ENCODE measurements around the gene KDM5B. TPM values are rescaled to one million over a fixed set of nuclear protein-coding genes. Genes with fewer than 3 reads are reported as not detected.
A peak's percentile ranks its signal among the peaks of the same experiment; 100 is the strongest.

KDM5B gene
- total RNA-seq, 1 experiment from 2014 or later: 33.6 TPM

- Histone ChIP-seq H3K36me3 (no peaks in the 10 kb centered on the region), H3K27me3 (peaks cover 60% of the 10 kb centered on the region), H3K4me3 (peak within 1 kb of the TSS; percentile 24), H3K9me3 (no peaks in the 10 kb centered on the region)
- peak; percentile 38 for DNase-seq
Observed at GRCh38 chr1:202710070-202711045, 97.9 kb downstream of the KDM5B start, which contains the start of gene SYT2. SYT2 (minus strand) TSS chr1:202710454; CDS start chr1:202605772, 104,682 bp downstream.

GRCh38 chr1:202709276-202710041 is 98.8 kb downstream of the KDM5B start:
- Histone ChIP-seq H3K36me3 (no peaks in the 10 kb centered on the region), H3K4me3 (no peak overlapping the region), H3K9me3 (no peaks in the 10 kb centered on the region), H3K27me3 (peaks cover 66% of the 10 kb centered on the region)
- no peak for DNase-seq

DNA sequence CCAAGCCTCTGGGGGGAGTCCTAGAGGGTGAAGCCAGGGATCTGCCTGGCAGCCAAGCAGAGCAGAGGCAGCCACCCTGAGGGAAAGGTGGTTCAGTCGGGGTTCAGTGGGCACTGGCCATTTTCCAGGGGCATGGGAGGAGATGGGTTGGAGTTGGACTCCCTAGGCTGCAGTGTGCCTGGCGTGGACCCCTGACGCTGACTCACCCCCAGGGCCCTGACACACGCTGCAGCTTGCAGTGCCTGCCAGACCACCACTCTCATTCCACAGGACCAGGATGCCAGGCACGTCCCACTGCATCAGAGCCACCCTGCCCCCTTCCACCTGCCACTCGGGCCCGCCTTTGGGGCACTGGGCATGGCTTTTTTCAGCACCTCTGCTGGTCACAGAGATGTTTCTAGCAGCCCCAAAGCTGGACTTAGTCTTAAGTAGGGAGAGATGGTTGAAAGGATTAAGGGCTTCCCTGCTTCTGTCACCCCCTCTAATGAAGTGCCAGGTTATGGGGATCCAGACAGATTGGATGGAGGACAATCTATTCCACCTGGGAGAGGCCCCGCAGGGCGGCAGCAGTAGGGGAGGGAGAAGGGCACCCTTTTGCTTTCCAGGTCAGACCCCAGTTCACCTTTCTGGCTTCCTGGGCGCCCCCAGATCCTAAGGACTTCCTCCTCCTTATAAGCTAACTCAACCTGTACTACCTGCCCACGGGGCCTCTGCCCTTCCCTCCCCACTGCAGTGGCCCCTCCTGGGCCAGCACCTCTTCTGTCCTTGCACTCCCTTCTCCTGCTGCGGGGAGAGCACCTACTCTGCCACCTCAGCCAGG is 99.6 kb downstream of the KDM5B start:
- H3K27me3 ChIP-seq: peaks cover 66% of the 10 kb centered on the region
- H3K4me3 ChIP-seq: no peak overlapping the region
- DNase-seq: peak; percentile 32

DNA sequence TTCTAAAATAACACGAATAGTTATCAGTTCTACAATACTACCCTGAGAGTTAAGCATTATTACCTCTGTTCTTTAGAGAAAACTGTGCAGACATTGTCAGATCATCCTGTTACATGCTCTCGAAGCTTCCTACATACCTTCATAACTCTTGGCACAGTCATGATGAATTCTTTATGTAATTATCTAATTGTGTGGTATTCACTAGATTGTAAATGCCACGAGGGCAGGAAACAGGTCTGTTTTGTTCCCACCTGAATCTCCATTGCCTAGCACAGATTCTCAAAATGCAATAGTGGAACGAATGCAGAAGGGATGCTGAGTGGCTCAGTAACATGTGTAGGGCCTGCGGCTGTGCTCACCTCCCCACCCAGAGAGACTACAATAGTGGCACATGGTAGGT is 101.4 kb downstream of the KDM5B start:
- H3K36me3 ChIP-seq: no peaks in the 10 kb centered on the region
- DNase-seq: no peak
- peaks cover 64% of the 10 kb centered on the region for H3K27me3 ChIP-seq
- no peak overlapping the region for H3K4me3 ChIP-seq
- H3K9me3 ChIP-seq: no peaks in the 10 kb centered on the region

More for the DNA sequence above, 99.6 kb downstream of the KDM5B start:
- H3K9me3 ChIP-seq: no peaks in the 10 kb centered on the region
- no peaks in the 10 kb centered on the region for H3K36me3 ChIP-seq

- no peak overlapping the region for H3K4me3 ChIP-seq
- no peaks in the 10 kb centered on the region for H3K36me3 ChIP-seq
- H3K27me3 ChIP-seq: peaks cover 52% of the 10 kb centered on the region
- no peak for DNase-seq
- no peaks in the 10 kb centered on the region for H3K9me3 ChIP-seq
Observed at GRCh38 chr1:202704601-202705000, 103.6 kb downstream of the KDM5B start.

- no peaks in the 10 kb centered on the region for H3K9me3 ChIP-seq
- DNase-seq: no peak
- peaks cover 45% of the 10 kb centered on the region for H3K27me3 ChIP-seq
- H3K4me3 ChIP-seq: no peak overlapping the region
- H3K36me3 ChIP-seq: no peaks in the 10 kb centered on the region
Observed at GRCh38 chr1:202703191-202703590, 105.0 kb downstream of the KDM5B start.

GRCh38 chr1:202702088-202702487 is 106.1 kb downstream of the KDM5B start:
- DNase-seq: no peak
- Histone ChIP-seq H3K9me3 (no peaks in the 10 kb centered on the region), H3K27me3 (peaks cover 45% of the 10 kb centered on the region), H3K4me3 (no peak overlapping the region), H3K36me3 (no peaks in the 10 kb centered on the region)

DNA sequence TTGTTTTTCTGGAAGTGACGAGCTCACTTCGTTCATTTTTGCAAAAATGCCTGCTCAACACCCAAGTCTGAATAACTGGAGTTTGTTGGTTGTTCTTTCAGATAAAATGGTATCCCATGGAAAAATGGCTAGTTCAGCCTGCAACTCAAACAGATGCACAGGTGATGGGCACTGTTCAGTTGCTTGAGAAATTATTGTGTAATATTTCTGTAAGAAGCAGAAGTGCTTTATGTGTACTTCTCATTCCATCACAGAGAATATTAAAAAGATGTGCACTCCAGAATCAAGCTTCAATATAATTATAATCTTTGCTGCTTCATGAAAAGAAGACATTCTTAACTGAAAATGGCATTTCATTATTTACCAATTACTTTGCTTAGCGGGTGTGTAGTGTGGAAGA is 107.0 kb downstream of the KDM5B start:
- no peaks in the 10 kb centered on the region for H3K36me3 ChIP-seq
- peaks cover 44% of the 10 kb centered on the region for H3K27me3 ChIP-seq
- no peak for DNase-seq
- H3K4me3 ChIP-seq: no peak overlapping the region
- H3K9me3 ChIP-seq: no peaks in the 10 kb centered on the region

- H3K27me3 ChIP-seq: peaks cover 42% of the 10 kb centered on the region
- no peak overlapping the region for H3K4me3 ChIP-seq
- no peak for DNase-seq
- H3K36me3 ChIP-seq: no peaks in the 10 kb centered on the region
- H3K9me3 ChIP-seq: no peaks in the 10 kb centered on the region
Observed at GRCh38 chr1:202700061-202700460, 108.2 kb downstream of the KDM5B start.

DNA sequence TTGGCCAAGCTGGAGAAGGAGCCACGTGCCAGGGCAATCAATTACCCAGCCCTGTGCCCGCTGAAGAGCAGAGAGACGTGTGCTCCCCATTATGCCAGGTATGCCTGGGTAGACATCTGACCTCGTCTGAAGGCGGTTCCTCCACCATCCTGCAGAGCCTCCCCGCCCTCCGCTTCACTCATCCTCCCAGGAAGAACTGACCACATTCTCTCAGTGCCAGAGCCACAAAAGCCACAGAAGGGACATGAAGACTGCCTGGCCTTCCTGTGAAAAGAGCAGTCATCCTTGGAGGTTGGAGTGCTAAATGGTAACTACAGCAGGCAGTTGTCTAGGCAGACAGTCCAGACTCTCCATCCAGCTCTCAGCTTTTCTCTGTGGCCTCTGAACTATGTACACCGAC is 109.9 kb downstream of the KDM5B start:
- Histone ChIP-seq H3K27me3 (peaks cover 44% of the 10 kb centered on the region), H3K4me3 (no peak overlapping the region), H3K9me3 (no peaks in the 10 kb centered on the region), H3K36me3 (no peaks in the 10 kb centered on the region)
- no peak for DNase-seq

GRCh38 chr1:202697038-202697437 is 111.2 kb downstream of the KDM5B start:
- H3K36me3 ChIP-seq: no peaks in the 10 kb centered on the region
- H3K9me3 ChIP-seq: no peaks in the 10 kb centered on the region
- DNase-seq: no peak
- no peak overlapping the region for H3K4me3 ChIP-seq
- H3K27me3 ChIP-seq: peaks cover 52% of the 10 kb centered on the region

GRCh38 chr1:202694314-202694713 is 113.9 kb downstream of the KDM5B start:
- Histone ChIP-seq H3K36me3 (no peaks in the 10 kb centered on the region), H3K27me3 (peaks cover 40% of the 10 kb centered on the region), H3K9me3 (no peaks in the 10 kb centered on the region), H3K4me3 (no peak overlapping the region)
- no peak for DNase-seq

DNA sequence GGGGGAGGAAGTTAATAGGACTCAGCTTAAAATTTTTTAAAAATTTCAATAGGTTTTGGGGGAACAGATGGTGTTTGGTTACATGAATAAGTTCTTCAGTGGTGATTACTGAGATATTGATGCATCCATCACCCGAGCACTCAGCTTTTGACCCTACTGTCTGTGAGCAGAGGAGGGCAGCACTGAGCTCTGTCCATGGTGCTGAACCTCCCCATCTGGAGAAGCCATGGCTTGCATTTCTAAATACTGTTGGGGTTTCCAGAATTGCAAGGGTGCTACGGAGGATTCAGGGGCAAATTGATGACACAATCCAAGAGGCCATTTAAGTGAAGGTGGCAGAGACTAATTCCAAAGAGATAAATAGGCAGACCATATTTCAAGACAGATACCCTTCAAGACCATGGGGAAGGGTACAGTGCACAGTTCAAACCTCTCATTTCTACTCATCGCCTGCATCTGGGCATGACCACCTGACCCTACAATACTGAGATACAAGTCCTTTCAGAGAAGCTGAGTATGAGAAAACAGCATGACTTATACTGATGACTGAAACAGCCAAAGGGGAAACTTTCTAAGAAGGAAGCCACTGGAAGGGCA is 115.2 kb downstream of the KDM5B start:
- peak; percentile 56 for DNase-seq
- no peaks in the 10 kb centered on the region for H3K9me3 ChIP-seq
- H3K27me3 ChIP-seq: peaks cover 38% of the 10 kb centered on the region
- no peak overlapping the region for H3K4me3 ChIP-seq
- no peaks in the 10 kb centered on the region for H3K36me3 ChIP-seq

GRCh38 chr1:202691816-202692215 is 116.4 kb downstream of the KDM5B start:
- no peaks in the 10 kb centered on the region for H3K36me3 ChIP-seq
- DNase-seq: no peak
- no peak overlapping the region for H3K4me3 ChIP-seq
- H3K9me3 ChIP-seq: no peaks in the 10 kb centered on the region
- H3K27me3 ChIP-seq: peaks cover 27% of the 10 kb centered on the region

DNA sequence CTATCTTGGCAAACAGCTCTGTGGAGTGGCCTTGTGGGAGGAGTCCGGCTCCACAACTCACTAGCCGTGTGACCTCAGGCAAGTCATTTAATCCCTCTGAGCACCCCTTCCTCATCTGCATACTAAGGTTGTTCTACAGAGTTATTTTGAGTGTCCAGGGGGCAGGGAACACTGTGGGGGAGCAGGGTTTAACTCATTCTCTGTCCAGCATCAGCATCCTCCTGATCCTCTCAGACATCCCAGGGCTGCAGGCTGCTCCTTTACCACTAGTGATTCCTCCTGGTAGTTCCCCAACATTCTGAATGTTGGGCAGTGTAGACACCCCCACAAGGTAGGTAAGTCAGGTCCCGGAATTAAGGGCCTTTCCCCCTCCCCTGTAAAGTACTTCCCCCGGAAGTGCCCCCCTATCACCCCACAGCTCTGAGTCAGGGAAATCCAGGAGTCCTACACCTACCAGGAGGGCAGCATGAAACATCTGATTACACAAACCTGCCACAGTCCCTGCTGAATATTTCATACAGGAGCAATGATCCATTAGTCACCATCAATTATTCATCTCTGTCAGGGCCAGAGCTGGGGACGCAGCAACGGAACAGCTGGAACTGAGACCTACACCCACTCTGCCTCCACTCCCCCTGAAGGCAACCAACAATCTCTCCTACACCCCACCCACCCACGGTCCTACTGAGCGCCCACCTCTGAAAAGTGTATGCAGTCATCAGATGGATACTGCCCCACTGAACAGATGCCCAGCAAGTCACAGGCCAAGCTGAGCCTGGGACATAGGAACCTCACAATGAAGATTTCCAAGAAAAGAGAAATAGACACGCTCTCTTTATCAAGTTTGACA is 118.5 kb downstream of the KDM5B start:
- Histone ChIP-seq H3K36me3 (no peaks in the 10 kb centered on the region), H3K9me3 (no peaks in the 10 kb centered on the region), H3K4me3 (no peak overlapping the region), H3K27me3 (peaks cover 20% of the 10 kb centered on the region)
- DNase-seq: no peak
